ENCODE results near the gene RIN3.

DNA sequence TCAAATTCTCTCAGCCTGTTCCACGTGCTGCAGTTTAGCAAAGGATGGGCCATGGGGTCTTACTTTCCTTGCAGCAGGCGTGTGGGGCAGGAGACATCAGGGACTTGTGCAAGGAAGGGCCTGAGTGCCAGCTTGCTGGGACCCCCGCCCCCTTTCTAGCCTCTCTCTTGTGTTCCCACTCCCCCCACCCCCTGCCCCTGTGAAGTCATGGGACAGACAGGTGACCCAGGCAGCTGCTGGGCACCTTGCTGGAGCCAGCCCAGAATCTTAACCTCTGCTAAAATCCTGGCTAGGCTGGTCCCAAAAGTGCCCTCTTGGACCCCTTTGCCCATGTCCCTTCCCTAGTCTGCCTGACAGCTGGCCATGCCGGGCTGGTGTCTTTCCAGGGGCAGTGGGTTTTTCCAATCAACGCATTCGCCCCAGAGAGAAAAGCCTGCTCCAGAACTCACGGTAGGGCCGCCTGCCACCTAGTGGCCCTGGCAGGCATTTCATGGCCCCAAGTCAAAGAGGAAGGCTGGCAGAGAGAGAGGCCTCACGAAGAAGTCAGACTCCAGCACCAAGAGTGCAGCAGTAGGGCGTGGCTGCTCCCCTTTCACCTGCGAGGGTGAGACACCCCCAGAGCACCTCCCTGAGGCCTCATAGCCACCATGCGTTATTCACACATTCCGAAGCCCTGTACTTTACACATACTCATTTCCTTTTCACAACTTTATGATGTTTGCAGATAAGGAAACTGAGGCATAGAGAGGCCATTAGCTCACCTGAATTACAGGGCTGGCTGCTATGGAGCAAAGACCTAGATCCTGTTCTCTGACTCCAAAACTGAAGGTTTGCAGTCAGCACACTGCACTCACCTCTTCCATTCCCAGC lies 167.4 kb downstream of the RIN3 start:
- TF ChIP-seq, protein P1, sequence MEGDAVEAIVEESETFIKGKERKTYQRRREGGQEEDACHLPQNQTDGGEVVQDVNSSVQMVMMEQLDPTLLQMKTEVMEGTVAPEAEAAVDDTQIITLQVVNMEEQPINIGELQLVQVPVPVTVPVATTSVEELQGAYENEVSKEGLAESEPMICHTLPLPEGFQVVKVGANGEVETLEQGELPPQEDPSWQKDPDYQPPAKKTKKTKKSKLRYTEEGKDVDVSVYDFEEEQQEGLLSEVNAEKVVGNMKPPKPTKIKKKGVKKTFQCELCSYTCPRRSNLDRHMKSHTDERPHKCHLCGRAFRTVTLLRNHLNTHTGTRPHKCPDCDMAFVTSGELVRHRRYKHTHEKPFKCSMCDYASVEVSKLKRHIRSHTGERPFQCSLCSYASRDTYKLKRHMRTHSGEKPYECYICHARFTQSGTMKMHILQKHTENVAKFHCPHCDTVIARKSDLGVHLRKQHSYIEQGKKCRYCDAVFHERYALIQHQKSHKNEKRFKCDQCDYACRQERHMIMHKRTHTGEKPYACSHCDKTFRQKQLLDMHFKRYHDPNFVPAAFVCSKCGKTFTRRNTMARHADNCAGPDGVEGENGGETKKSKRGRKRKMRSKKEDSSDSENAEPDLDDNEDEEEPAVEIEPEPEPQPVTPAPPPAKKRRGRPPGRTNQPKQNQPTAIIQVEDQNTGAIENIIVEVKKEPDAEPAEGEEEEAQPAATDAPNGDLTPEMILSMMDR (IDR thresholded peaks at IDR 0.05), result peak in 3 of 4 experiments; percentile 92 to 95 (median 93)
- TF ChIP-seq POLR2A (IDR thresholded peaks at IDR 0.05), result no peak
- TF ChIP-seq EP300 (IDR thresholded peaks at IDR 0.05), result no peak
- TF ChIP-seq POLR2AphosphoS5 (IDR thresholded peaks at IDR 0.05), result peak; percentile 14

Data from gastroesophageal sphincter (tissue), 3 donors.